Breast epithelium (tissue), 4 donors: ENCODE data around the gene PITPNM3. TPM values are rescaled to one million over a fixed set of nuclear protein-coding genes. Genes with fewer than 3 reads are reported as not detected.

ENCODE experiments used
- DNase-seq, 2 donors: peaks; one replicate each; pipeline ENCODE4 v3.0.0-alpha.2; 2019; ENCODE audit warnings: low spot score in 2 of 2
- H3K27ac ChIP-seq, 2 donors: fragments of 200-600 bp; sonication (generic) in 1 of 2; one replicate each; pipeline ENCODE4 v1.5.1; 2016 to 2019; ENCODE audit warnings: mild to moderate bottlenecking in 1 of 2
- H3K27me3 ChIP-seq, 2 donors: fragments of 200-600 bp; sonication (generic) in 1 of 2; one replicate each; pipeline versions ENCODE4 v1.5.1 to v1.6.0; 2017 to 2019; ENCODE audit warnings: control low read depth in 1 of 2, mild to moderate bottlenecking in 1 of 2
- H3K36me3 ChIP-seq: fragments of 200-600 bp; one replicate; pipeline ENCODE4 v1.5.1; 2019
- H3K4me1 ChIP-seq, 2 donors: fragments of 200-600 bp; sonication (generic); one replicate each; pipeline ENCODE4 v1.5.1; 2016 to 2019; ENCODE audit warnings: control low read depth in 1 of 2
- H3K4me3 ChIP-seq, 3 donors: fragments of 200-600 bp; sonication (generic); 1 replicate in 2 of 3; 2 replicates in 1 of 3; pipeline ENCODE4 v1.5.1; 2016 to 2019; ENCODE audit warnings: mild to moderate bottlenecking in 3 of 3, moderate library complexity in 2 of 3
- H3K9me3 ChIP-seq, 2 donors: fragments of 200-600 bp; sonication (generic) in 1 of 2; one replicate each; pipeline ENCODE4 v1.5.1; 2016 to 2019; ENCODE audit warnings: control low read depth in 1 of 2
- POLR2A ChIP-seq: fragments of 450-650 bp; IDR thresholded peaks from one replicate; pipeline ENCODE4 v1.6.1; 2016; ENCODE audit warnings: antibody characterized with exemption, mild to moderate bottlenecking, moderate library complexity
- POLR2AphosphoS5 ChIP-seq, 3 donors: sonication (generic); formaldehyde crosslinking; IDR thresholded peaks; one replicate each; pipeline ENCODE4 v1.6.1; 2017; ENCODE audit warnings: antibody characterized with exemption in 3 of 3
- intact Hi-C: fragments of 100-400 bp; cut with DNase I; formaldehyde crosslinking; loops from one replicate; pipeline ENCODE4 v1.15.1; 2023; ENCODE audit warnings: low total_unique reads
- total RNA-seq, 3 donors: library from RNA; depleted of rRNA; stranded (reverse); fragments of >200 nt; gene quantifications; one replicate each; pipeline ENCODE4 v1.1.0, GENCODE V29; 2016
- TF ChIP-seq, protein P1 (sequence below), 3 donors: fragments of 450-650 bp; IDR thresholded peaks; one replicate each; pipeline ENCODE4 v1.5.1; 2016 to 2017; ENCODE audit warnings: antibody characterized with exemption in 3 of 3, mild to moderate bottlenecking in 3 of 3, moderate library complexity in 3 of 3

Gene PITPNM3
- total RNA-seq, 3 donors from 2014 or later, result 1.6 to 1.8 (median 1.6) TPM

DNA sequence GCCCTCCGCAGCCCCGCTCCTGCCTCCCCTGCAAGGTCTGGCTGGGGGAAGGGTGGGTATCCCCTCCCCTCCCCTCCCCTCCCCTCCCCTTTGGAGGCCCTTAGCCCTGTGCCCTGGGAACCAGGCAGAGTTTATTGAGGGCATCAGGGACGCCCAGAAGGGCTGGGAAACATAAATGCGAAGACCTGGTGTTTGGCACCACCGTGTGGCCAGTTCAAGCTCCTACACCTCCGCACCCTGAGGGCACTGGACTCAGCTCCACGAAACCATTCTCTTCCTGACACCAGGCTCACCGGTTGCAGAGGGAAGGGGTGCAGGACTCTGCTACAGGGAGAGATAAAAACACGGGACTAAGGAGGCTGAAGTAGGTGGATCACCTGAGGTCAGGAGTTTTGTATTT lies 120.4 kb downstream of the PITPNM3 start:
- intact Hi-C loops, result no loop called here
- no peak for TF ChIP-seq POLR2AphosphoS5 (IDR thresholded peaks at IDR 0.05)
- TF ChIP-seq, protein P1, sequence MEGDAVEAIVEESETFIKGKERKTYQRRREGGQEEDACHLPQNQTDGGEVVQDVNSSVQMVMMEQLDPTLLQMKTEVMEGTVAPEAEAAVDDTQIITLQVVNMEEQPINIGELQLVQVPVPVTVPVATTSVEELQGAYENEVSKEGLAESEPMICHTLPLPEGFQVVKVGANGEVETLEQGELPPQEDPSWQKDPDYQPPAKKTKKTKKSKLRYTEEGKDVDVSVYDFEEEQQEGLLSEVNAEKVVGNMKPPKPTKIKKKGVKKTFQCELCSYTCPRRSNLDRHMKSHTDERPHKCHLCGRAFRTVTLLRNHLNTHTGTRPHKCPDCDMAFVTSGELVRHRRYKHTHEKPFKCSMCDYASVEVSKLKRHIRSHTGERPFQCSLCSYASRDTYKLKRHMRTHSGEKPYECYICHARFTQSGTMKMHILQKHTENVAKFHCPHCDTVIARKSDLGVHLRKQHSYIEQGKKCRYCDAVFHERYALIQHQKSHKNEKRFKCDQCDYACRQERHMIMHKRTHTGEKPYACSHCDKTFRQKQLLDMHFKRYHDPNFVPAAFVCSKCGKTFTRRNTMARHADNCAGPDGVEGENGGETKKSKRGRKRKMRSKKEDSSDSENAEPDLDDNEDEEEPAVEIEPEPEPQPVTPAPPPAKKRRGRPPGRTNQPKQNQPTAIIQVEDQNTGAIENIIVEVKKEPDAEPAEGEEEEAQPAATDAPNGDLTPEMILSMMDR (IDR thresholded peaks at IDR 0.05), result peak; percentile 50 to 56 (median 53)
- no peak for TF ChIP-seq POLR2A
- H3K9me3 ChIP-seq, result no peaks in the 10 kb centered on the region
- no peak overlapping the region for H3K27ac ChIP-seq
- no peak overlapping the region for H3K4me3 ChIP-seq
- DNase-seq, result peak in 1 of 2 donors; percentile 69
- H3K36me3 ChIP-seq, result no peaks in the 10 kb centered on the region
- no peaks in the 10 kb centered on the region for H3K4me1 ChIP-seq
- H3K27me3 ChIP-seq, result peaks cover 0 to 12% of the 10 kb centered on the region in 2 donors

DNA sequence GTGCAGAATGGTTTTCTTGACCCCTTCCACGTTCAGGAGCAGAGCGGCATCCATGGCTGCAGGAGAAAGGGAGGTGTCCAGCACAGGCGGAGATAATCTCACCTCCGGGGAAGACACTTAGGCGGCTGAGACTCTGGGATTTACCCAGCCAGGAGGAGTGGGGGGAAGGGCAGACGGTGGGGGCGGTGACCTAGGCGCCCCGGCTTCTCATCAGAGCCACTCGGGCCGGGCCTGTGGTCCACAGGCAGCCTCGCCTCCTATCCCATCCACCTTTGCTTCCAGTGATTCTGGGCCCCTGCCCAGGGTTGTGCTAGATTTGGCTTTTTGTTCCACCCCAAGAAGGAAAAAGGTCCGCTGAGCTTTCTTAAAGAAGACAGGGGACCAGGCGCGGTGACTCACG lies 121.3 kb downstream of the PITPNM3 start, which contains the start of gene AIPL1:
AIPL1 (minus strand) TSS at position 71 of the 400 bp plus-strand sequence; CDS start at position 54, 17 bp downstream.
- Histone ChIP-seq H3K36me3 (no peaks in the 10 kb centered on the region), H3K4me3 (no peak within 1 kb of the TSS), H3K27me3 (peaks cover 0 to 12% of the 10 kb centered on the region in 2 donors), H3K27ac (no peak within 1 kb of the TSS), H3K4me1 (no peaks in the 10 kb centered on the region), H3K9me3 (peaks cover 0 to 3% of the 10 kb centered on the region in 2 donors)
- no peak for DNase-seq
- no peak for TF ChIP-seq POLR2A
- no peak for TF ChIP-seq POLR2AphosphoS5 (IDR thresholded peaks at IDR 0.05)
- TF ChIP-seq, protein P1 (IDR thresholded peaks at IDR 0.05), result no peak
- intact Hi-C loops, result no loop called here

DNA sequence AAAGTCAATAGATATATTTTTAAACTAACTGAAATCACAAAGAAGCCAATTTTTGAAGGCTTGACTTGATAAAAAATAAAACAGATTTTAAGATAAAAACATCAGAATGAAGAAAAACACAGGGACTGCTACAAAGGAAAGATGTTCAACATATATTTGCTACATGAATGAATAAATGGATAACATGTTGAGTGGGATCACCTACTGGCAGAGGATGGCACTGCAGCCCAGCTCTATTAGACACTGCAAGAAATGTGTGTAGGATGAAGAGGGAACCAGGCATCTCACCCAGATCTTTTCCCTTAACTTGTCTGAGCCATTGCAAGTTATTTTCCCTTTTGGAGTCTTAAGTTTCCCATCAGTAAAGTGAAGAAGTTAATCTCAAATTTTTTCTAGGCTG lies 125.6 kb downstream of the PITPNM3 start:
- TF ChIP-seq, protein P1 (IDR thresholded peaks at IDR 0.05), result no peak
- no peak for TF ChIP-seq POLR2AphosphoS5 (IDR thresholded peaks at IDR 0.05)
- no peak for TF ChIP-seq POLR2A
- peaks cover 0 to 3% of the 10 kb centered on the region in 2 donors for H3K9me3 ChIP-seq
- H3K27ac ChIP-seq, result no peak overlapping the region
- H3K36me3 ChIP-seq, result no peaks in the 10 kb centered on the region
- H3K27me3 ChIP-seq, result peaks cover 0 to 3% of the 10 kb centered on the region in 2 donors
- H3K4me3 ChIP-seq, result no peak overlapping the region
- DNase-seq, result no peak
- no peaks in the 10 kb centered on the region for H3K4me1 ChIP-seq
- intact Hi-C loops, result no loop called here

DNA sequence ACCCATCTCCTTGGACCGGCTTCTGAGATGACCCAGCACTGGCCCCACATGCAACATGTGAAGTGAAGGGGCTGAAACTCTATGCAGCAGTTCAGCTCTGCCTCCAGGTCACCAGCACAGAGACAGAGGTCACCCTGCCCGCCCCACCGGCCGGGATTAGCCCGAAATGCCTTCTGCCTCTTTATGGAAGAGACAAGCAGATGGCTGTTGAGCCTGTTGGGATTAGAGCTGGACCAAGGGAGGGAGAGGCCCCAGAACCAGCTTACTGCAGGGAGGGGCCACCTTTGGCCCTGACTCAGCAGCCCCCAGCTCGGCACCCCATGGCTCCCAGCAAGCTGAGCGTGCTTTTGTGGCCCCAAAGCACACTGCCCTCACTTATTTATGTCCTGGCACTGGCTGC lies 127.1 kb downstream of the PITPNM3 start:
- Histone ChIP-seq H3K4me3 (no peak overlapping the region), H3K27me3 (no peaks in the 10 kb centered on the region), H3K4me1 (no peaks in the 10 kb centered on the region), H3K9me3 (peaks cover 0 to 3% of the 10 kb centered on the region in 2 donors), H3K27ac (no peak overlapping the region), H3K36me3 (no peaks in the 10 kb centered on the region)
- DNase-seq, result no peak
- no peak for TF ChIP-seq POLR2A
- TF ChIP-seq, protein P1 (IDR thresholded peaks at IDR 0.05), result no peak
- TF ChIP-seq POLR2AphosphoS5 (IDR thresholded peaks at IDR 0.05), result no peak
- intact Hi-C loops, result no loop called here

DNA sequence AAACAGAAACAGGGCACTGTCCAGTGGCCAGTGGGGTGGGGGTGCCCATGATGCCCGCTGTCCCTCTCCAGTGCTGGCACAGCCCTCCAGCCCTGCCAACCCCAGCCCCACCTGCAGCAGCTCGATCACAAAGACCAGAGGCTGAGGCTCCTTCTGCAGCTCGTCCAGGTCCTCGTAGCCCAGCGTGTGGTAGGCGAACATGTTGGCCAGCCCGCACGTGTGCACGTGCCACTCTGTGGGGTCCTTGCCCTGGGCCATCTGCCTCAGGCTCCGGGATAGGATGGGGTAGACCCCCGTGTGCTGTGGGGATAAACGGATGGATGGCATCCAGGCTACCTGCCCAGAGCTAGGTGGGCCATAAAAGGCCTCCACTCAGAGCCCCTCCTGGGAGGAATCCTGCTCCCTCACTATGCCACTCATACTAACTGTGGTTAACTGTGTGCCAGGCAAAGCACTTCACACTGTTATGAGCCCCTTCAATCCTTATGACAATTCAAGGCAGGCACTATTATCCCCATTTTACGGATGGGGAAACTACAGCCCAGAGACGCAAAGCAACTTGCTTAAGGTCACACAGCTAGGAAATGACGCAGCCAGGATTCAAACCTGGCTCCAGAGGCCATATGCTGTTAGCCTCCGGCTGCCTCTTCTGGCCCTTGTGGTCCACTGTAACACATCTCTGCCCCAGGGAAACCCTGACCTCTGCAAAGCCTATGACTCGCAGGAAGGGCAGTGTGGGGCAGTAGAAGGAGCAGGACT lies 128.0 kb downstream of the PITPNM3 start:
- Histone ChIP-seq H3K9me3 (peaks cover 0 to 3% of the 10 kb centered on the region in 2 donors), H3K4me1 (no peaks in the 10 kb centered on the region), H3K27me3 (no peaks in the 10 kb centered on the region), H3K4me3 (no peak overlapping the region), H3K36me3 (no peaks in the 10 kb centered on the region), H3K27ac (no peak overlapping the region)
- intact Hi-C loops, result no loop called here
- TF ChIP-seq POLR2AphosphoS5 (IDR thresholded peaks at IDR 0.05), result no peak
- TF ChIP-seq, protein P1 (IDR thresholded peaks at IDR 0.05), result no peak
- TF ChIP-seq POLR2A, result no peak
- DNase-seq, result no peak
